Psoas muscle (tissue), 8 donors: ENCODE results near the gene RIPOR3. TPM values are rescaled to one million over a fixed set of nuclear protein-coding genes. Genes with fewer than 3 reads are reported as not detected.

Source experiments
- ATAC-seq, 4 donors: fragments of 200-7000 bp; cut with Tn5 transposase; one replicate each; pipeline ENCODE4 v1.9.1; 2020; ENCODE audit warnings: moderate library complexity in 3 of 4, mild to moderate bottlenecking in 2 of 4
- DNase-seq, 2 donors: peaks; one replicate each; pipeline ENCODE4 v3.0.0-alpha.2; 2020
- H3K27ac ChIP-seq: fragments of 200-600 bp; one replicate; pipeline ENCODE4 v1.8.0; 2022
- H3K27me3 ChIP-seq, 3 donors: fragments of 200-600 bp in 1 of 3; one replicate each; pipeline versions ENCODE4 v1.6.1 to v1.8.0; 2013 to 2022; ENCODE audit warnings: low read length in 2 of 3, mild to moderate bottlenecking in 2 of 3, moderate library complexity in 1 of 3; ENCODE audit not compliant: insufficient read depth in 3 of 3
- H3K36me3 ChIP-seq, 2 donors: fragments of 200-600 bp in 1 of 2; one replicate each; pipeline versions ENCODE4 v1.6.1 to v1.8.0; 2013 to 2022; ENCODE audit warnings: low read depth in 1 of 2, mild to moderate bottlenecking in 1 of 2, moderate library complexity in 1 of 2; ENCODE audit not compliant: insufficient read depth in 1 of 2
- H3K4me1 ChIP-seq: fragments of 200-600 bp; one replicate; pipeline ENCODE4 v1.8.0; 2022
- H3K4me3 ChIP-seq: fragments of 200-600 bp; one replicate; pipeline ENCODE4 v1.8.0; 2022; ENCODE audit warnings: mild to moderate bottlenecking
- H3K9me3 ChIP-seq: fragments of 200-600 bp; one replicate; pipeline ENCODE4 v1.8.0; 2022
- WGBS, 3 donors: extraction: QIAGEN DNeasy Blood & Tissue Kit; methylation state at CpG; one replicate each; pipeline versions ENCODE4 v1.1.6 to v1.1.7; 2013; 5-methylcytosine and 5-hydroxymethylcytosine counted together
- intact Hi-C, 2 donors: fragments of 100-400 bp; cut with DNase I; formaldehyde crosslinking; loops; one replicate each; pipeline versions ENCODE4 v1.11.0 to v1.14.2; 2022
- polyA plus RNA-seq, 3 donors: library from polyadenylated mRNA; stranded (reverse); fragments of 200-250 nt; gene quantifications; one replicate each; pipeline ENCODE4 v1.2.3, GENCODE V29; 2013
- total RNA-seq, 4 donors: library from RNA; stranded (reverse); fragmentation: NEBNext Ultra II Directional in 2 of 4; extraction: Animal tissue kit (Norgen Biotek cat#: 25700) in 2 of 4; gene quantifications; one replicate each; pipeline versions ENCODE4 v1.2.1 to v1.2.4, GENCODE V29; 2021 to 2023
- TF ChIP-seq, protein P1 (sequence below): fragments of 200-600 bp; IDR thresholded peaks from one replicate; pipeline ENCODE4 v1.8.0; 2022; ENCODE audit warnings: antibody characterized with exemption
- donor health status: healthy with polysubstance abuse.
- donor health status: DM: no; HTN: no; CAD: no; lungs with moderate emphysema.
- donor health status: Bipolar disorder and iron deficiency.
- donor health status: healthy.
- donor health status: DM: yes; HTN: yes; CAD: no.
- donor health status: DM: no; HTN: no; CAD: no.
- donor health status: DM: no; HTN: no; CAD: no.
- donor health status: DM: yes; HTN: yes; CAD: no.

The RIPOR3 gene
- total and polyA plus RNA-seq, 7 donors = 3.1 to 5.7 (median 5.2) TPM

DNA sequence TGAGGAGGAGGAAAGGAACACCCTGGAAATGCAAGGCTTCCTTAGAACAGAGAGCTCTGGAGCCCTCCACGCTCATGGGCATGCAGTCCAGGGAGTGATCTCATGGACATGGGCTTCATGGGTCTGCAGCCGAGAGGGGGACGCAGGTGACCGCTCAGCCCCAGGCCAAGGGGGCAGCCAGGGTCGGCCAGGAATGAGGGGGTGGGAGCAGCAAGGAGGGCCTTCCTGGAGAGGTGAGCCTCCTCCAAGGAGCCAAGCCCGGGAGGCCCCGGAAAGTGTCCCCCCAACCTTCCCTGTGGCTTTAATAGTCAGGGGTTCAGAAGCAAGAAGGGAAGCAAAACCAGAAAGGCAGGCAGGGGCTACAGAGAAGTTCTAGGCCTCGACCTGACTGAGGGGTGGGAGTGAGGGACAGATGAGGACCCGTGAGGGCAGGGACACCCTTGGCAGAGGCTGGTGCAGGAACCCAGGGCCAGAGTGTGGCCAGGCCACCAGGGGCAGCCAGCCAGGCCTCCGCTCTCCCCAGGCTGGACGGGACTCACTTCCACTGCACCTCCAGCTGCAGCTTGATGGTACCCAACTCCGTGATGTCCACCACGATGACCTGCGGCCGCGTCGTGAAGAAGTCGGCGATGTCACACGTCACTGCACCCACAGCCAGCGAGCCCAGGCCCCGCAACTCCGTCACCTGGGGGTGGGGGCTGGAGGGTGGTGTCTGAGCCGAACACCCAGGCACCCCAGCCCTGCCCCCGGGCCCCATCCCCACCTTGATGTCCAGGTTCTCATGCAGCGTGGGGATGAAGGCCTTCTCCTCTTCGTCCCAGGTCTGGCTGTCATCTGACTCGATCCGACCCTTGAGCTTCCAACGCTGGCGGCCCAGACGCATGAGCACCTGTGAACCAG, 83.2 kb downstream of the RIPOR3 start:
- no peaks in the 10 kb centered on the region for H3K4me1 ChIP-seq
- intact Hi-C loops = no loop called here
- WGBS, 3 donors = 90 to 92% (median 90%) methylated on average over 31 to 32 of the region's 32 CpGs
- no peak overlapping the region for H3K4me3 ChIP-seq
- no peak for DNase-seq
- no peaks in the 10 kb centered on the region for H3K27me3 ChIP-seq
- H3K27ac ChIP-seq = no peak overlapping the region
- TF ChIP-seq, protein P1, sequence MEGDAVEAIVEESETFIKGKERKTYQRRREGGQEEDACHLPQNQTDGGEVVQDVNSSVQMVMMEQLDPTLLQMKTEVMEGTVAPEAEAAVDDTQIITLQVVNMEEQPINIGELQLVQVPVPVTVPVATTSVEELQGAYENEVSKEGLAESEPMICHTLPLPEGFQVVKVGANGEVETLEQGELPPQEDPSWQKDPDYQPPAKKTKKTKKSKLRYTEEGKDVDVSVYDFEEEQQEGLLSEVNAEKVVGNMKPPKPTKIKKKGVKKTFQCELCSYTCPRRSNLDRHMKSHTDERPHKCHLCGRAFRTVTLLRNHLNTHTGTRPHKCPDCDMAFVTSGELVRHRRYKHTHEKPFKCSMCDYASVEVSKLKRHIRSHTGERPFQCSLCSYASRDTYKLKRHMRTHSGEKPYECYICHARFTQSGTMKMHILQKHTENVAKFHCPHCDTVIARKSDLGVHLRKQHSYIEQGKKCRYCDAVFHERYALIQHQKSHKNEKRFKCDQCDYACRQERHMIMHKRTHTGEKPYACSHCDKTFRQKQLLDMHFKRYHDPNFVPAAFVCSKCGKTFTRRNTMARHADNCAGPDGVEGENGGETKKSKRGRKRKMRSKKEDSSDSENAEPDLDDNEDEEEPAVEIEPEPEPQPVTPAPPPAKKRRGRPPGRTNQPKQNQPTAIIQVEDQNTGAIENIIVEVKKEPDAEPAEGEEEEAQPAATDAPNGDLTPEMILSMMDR = no peak
- peak in 1 of 4 donors; percentile 4 for ATAC-seq
- no peaks in the 10 kb centered on the region for H3K36me3 ChIP-seq
- H3K9me3 ChIP-seq = no peaks in the 10 kb centered on the region

DNA sequence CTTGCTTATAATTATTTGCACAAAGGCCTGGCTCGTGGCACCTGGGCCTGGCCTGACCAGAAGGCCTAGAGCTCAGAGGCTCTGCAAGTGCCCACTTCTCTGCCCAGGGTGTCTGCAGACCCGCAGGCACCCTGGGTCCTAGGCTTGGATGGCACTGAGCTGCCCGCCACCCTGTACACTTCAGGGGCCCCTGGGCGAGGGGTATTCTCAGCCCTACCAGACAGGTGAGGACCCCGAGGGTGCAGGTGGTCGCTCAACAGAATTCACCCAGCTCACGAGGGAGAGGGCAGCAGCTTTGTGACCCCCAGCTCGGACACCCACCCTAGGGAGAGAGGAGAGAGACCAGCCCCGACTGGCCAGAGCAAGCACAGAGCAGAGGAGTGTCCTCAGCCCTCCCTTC, 83.9 kb downstream of the RIPOR3 start:
- intact Hi-C loops = no loop called here

DNA sequence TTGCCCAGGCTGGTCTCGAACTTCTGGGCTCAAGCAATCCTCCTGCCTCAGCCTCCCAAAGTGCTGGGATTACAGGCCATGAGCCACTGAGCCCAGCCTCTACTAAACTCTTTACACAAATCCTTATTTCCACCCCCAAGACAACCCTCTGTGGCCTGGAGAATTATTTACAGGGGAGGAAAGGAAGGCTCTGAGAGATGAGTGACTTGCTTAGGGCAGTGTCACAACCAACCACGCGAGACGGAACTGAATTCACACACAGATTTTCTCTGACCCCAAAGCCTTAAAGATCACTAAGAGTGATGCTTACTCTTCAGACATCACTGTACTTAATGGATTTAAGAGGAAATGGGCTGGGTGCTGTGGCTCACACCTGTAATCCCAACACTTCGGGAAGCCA, 86.2 kb downstream of the RIPOR3 start:
- Histone ChIP-seq H3K4me3 (no peak overlapping the region), H3K9me3 (no peaks in the 10 kb centered on the region), H3K4me1 (no peaks in the 10 kb centered on the region), H3K27me3 (peaks cover 0 to 10% (median 0%) of the 10 kb centered on the region in 3 donors), H3K36me3 (no peaks in the 10 kb centered on the region), H3K27ac (no peak overlapping the region)
- TF ChIP-seq, protein P1 = no peak
- DNase-seq (no peak), ATAC-seq (no peak)
- intact Hi-C loops = no loop called here
- 92 to 95% (median 93%) methylated on average over 5 of the region's 5 CpGs for WGBS, 3 donors

More for the DNA sequence above, 83.9 kb downstream of the RIPOR3 start:
- ATAC-seq (no peak), DNase-seq (no peak)
- H3K27me3 ChIP-seq = no peaks in the 10 kb centered on the region
- no peaks in the 10 kb centered on the region for H3K4me1 ChIP-seq
- no peaks in the 10 kb centered on the region for H3K36me3 ChIP-seq
- no peaks in the 10 kb centered on the region for H3K9me3 ChIP-seq
- TF ChIP-seq, protein P1 = no peak
- no peak overlapping the region for H3K27ac ChIP-seq
- no peak overlapping the region for H3K4me3 ChIP-seq
- 88 to 94% (median 92%) methylated on average over 9 of the region's 9 CpGs for WGBS, 3 donors

DNA sequence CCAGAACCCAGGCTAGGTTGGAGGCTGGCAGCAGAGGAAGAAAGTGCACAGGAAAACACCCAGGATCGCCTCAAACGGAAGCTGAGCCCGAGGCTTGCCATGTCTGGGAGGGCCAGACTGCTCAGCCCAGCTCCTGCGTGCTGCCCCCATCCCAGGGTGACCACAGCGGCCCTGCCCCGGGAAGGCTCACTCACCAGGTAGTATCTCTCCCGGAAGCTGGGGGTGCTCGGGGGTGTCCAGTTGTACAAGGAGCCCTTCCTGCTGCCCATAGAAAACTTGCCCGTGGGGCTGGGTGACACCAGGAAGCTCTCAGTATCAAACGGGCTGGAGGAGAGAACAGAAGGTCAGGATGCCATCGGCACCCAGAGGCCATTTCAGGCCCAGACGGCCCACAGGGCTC, 86.9 kb downstream of the RIPOR3 start:
- TF ChIP-seq, protein P1 = no peak
- DNase-seq (no peak), ATAC-seq (no peak)
- Histone ChIP-seq H3K9me3 (no peaks in the 10 kb centered on the region), H3K27ac (no peak overlapping the region), H3K4me3 (no peak overlapping the region), H3K36me3 (no peaks in the 10 kb centered on the region), H3K4me1 (no peaks in the 10 kb centered on the region), H3K27me3 (peaks cover 0 to 14% (median 0%) of the 10 kb centered on the region in 3 donors)
- WGBS, 3 donors = 87 to 92% (median 92%) methylated on average over 12 of the region's 12 CpGs
- intact Hi-C loops = no loop called here
